ENCODE measurements around the gene ANK3.

The ANK3 gene

GRCh38 chr10:60334991-60335390 lies 54.7 kb downstream of the ANK3 start:
- TF ChIP-seq TAF1 (IDR thresholded peaks at IDR 0.05; ENCODE audit: borderline replicate concordance, insufficient read depth, low read length): no peak
- no peak for TF ChIP-seq SIN3A (IDR thresholded peaks at IDR 0.05; ENCODE audit: borderline replicate concordance, insufficient read depth, low read length)
- no peak for TF ChIP-seq FOXP2 (optimal IDR thresholded peaks at IDR 0.05; ENCODE audit: borderline replicate concordance, extremely low read depth, extremely low read length, insufficient read depth)
- no peak for TF ChIP-seq REST (IDR thresholded peaks at IDR 0.05; ENCODE audit: insufficient read depth in 1 of 2, low read depth in 2 of 2, low read length in 2 of 2)
- no peak for TF ChIP-seq POLR2AphosphoS5 (IDR thresholded peaks at IDR 0.05; ENCODE audit: low read depth, low read length)

- TF ChIP-seq FOXP2 (optimal IDR thresholded peaks at IDR 0.05; ENCODE audit: borderline replicate concordance, extremely low read depth, extremely low read length, insufficient read depth) (no peak), POLR2AphosphoS5 (IDR thresholded peaks at IDR 0.05; ENCODE audit: low read depth, low read length) (no peak), SIN3A (IDR thresholded peaks at IDR 0.05; ENCODE audit: borderline replicate concordance, insufficient read depth, low read length) (no peak)
These were observed 57.3 kb downstream of the ANK3 start for GRCh38 chr10:60332371-60332770.

GRCh38 chr10:60331886-60332285 lies 57.8 kb downstream of the ANK3 start:
- TF ChIP-seq POLR2AphosphoS5 (IDR thresholded peaks at IDR 0.05; ENCODE audit: low read depth, low read length) (no peak), TAF1 (IDR thresholded peaks at IDR 0.05; ENCODE audit: borderline replicate concordance, insufficient read depth, low read length) (no peak), REST (IDR thresholded peaks at IDR 0.05; ENCODE audit: insufficient read depth in 1 of 2, low read depth in 2 of 2, low read length in 2 of 2) (no peak), FOXP2 (optimal IDR thresholded peaks at IDR 0.05; ENCODE audit: borderline replicate concordance, extremely low read depth, extremely low read length, insufficient read depth) (no peak), SIN3A (IDR thresholded peaks at IDR 0.05; ENCODE audit: borderline replicate concordance, insufficient read depth, low read length) (no peak)

- TF ChIP-seq SIN3A (IDR thresholded peaks at IDR 0.05; ENCODE audit: borderline replicate concordance, insufficient read depth, low read length): no peak
- no peak for TF ChIP-seq POLR2AphosphoS5 (IDR thresholded peaks at IDR 0.05; ENCODE audit: low read depth, low read length)
- TF ChIP-seq TAF1 (IDR thresholded peaks at IDR 0.05; ENCODE audit: borderline replicate concordance, insufficient read depth, low read length): no peak
- TF ChIP-seq REST (IDR thresholded peaks at IDR 0.05; ENCODE audit: insufficient read depth in 1 of 2, low read depth in 2 of 2, low read length in 2 of 2): no peak
- TF ChIP-seq FOXP2 (optimal IDR thresholded peaks at IDR 0.05; ENCODE audit: borderline replicate concordance, extremely low read depth, extremely low read length, insufficient read depth): no peak
These were observed 66.5 kb downstream of the ANK3 start for GRCh38 chr10:60323162-60323561.

- no peak for TF ChIP-seq REST (IDR thresholded peaks at IDR 0.05; ENCODE audit: insufficient read depth in 1 of 2, low read depth in 2 of 2, low read length in 2 of 2)
- no peak for TF ChIP-seq FOXP2 (optimal IDR thresholded peaks at IDR 0.05; ENCODE audit: borderline replicate concordance, extremely low read depth, extremely low read length, insufficient read depth)
- TF ChIP-seq POLR2AphosphoS5 (IDR thresholded peaks at IDR 0.05; ENCODE audit: low read depth, low read length): no peak
- no peak for TF ChIP-seq TAF1 (IDR thresholded peaks at IDR 0.05; ENCODE audit: borderline replicate concordance, insufficient read depth, low read length)
- no peak for TF ChIP-seq SIN3A (IDR thresholded peaks at IDR 0.05; ENCODE audit: borderline replicate concordance, insufficient read depth, low read length)
These were observed 69.0 kb downstream of the ANK3 start for GRCh38 chr10:60320666-60321065.
